ENCODE measurements around the gene GIGYF2. TPM values are rescaled to one million over a fixed set of nuclear protein-coding genes. Genes with fewer than 3 reads are reported as not detected.

GIGYF2 gene
- polyA plus RNA-seq, 1 of the 3 experiments (the other 2 are of a cell fraction), result 12.8 TPM

DNA sequence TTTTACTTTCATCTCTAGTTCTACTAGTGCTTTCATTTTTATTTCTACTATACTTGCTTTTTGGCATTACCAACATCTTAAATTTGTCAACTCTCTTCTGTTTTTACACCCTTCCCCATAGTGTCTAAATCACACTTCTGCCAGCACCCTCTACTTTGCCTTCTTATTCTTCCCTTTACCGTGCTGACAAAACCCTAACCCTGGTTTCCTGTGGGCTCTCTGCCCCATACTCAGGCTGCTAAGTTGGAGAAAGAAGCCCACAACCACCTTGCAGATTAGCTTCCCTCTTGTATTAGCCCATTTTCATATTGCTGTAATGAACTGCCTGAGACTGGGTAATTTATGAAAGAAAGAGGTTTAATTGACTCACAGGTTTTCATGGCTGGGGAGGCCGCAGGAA lies 24.8 kb downstream of the GIGYF2 start:
- TF ChIP-seq SIN3A (IDR thresholded peaks at IDR 0.05; ENCODE audit: borderline replicate concordance, low read depth, low read length) (no peak), GABPA (IDR thresholded peaks at IDR 0.05; ENCODE audit: low read depth) (no peak), MXI1 (IDR thresholded peaks at IDR 0.05; ENCODE audit: low read depth, low read length) (no peak), POLR2AphosphoS5 (IDR thresholded peaks at IDR 0.05; ENCODE audit: low read depth, low read length) (no peak), EP300 (IDR thresholded peaks at IDR 0.05; ENCODE audit: borderline replicate concordance in 1 of 2, low read depth in 1 of 2, low read length in 1 of 2) (no peak), RFX5 (IDR thresholded peaks at IDR 0.05; ENCODE audit: low read length) (no peak), ELF1 (IDR thresholded peaks at IDR 0.05) (no peak), JUND (IDR thresholded peaks at IDR 0.05) (no peak), SMC3 (IDR thresholded peaks at IDR 0.05; ENCODE audit: low read depth, low read length) (no peak), MEF2A (IDR thresholded peaks at IDR 0.05; ENCODE audit: borderline replicate concordance, low read depth) (no peak), RXRA (IDR thresholded peaks at IDR 0.05; ENCODE audit: borderline replicate concordance, low read depth) (no peak)
- TF ChIP-seq, protein P1, sequence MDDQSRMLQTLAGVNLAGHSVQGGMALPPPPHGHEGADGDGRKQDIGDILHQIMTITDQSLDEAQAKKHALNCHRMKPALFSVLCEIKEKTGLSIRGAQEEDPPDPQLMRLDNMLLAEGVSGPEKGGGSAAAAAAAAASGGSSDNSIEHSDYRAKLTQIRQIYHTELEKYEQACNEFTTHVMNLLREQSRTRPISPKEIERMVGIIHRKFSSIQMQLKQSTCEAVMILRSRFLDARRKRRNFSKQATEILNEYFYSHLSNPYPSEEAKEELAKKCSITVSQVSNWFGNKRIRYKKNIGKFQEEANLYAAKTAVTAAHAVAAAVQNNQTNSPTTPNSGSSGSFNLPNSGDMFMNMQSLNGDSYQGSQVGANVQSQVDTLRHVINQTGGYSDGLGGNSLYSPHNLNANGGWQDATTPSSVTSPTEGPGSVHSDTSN (IDR thresholded peaks at IDR 0.05), result no peak
- TF ChIP-seq, protein P2, sequence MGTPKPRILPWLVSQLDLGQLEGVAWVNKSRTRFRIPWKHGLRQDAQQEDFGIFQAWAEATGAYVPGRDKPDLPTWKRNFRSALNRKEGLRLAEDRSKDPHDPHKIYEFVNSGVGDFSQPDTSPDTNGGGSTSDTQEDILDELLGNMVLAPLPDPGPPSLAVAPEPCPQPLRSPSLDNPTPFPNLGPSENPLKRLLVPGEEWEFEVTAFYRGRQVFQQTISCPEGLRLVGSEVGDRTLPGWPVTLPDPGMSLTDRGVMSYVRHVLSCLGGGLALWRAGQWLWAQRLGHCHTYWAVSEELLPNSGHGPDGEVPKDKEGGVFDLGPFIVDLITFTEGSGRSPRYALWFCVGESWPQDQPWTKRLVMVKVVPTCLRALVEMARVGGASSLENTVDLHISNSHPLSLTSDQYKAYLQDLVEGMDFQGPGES (IDR thresholded peaks at IDR 0.05; ENCODE audit: low read depth, low read length), result no peak
- TF ChIP-seq, protein P3, sequence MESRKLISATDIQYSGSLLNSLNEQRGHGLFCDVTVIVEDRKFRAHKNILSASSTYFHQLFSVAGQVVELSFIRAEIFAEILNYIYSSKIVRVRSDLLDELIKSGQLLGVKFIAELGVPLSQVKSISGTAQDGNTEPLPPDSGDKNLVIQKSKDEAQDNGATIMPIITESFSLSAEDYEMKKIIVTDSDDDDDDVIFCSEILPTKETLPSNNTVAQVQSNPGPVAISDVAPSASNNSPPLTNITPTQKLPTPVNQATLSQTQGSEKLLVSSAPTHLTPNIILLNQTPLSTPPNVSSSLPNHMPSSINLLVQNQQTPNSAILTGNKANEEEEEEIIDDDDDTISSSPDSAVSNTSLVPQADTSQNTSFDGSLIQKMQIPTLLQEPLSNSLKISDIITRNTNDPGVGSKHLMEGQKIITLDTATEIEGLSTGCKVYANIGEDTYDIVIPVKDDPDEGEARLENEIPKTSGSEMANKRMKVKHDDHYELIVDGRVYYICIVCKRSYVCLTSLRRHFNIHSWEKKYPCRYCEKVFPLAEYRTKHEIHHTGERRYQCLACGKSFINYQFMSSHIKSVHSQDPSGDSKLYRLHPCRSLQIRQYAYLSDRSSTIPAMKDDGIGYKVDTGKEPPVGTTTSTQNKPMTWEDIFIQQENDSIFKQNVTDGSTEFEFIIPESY (IDR thresholded peaks at IDR 0.05; ENCODE audit: borderline replicate concordance, low read depth), result no peak
- TF ChIP-seq, protein P4, sequence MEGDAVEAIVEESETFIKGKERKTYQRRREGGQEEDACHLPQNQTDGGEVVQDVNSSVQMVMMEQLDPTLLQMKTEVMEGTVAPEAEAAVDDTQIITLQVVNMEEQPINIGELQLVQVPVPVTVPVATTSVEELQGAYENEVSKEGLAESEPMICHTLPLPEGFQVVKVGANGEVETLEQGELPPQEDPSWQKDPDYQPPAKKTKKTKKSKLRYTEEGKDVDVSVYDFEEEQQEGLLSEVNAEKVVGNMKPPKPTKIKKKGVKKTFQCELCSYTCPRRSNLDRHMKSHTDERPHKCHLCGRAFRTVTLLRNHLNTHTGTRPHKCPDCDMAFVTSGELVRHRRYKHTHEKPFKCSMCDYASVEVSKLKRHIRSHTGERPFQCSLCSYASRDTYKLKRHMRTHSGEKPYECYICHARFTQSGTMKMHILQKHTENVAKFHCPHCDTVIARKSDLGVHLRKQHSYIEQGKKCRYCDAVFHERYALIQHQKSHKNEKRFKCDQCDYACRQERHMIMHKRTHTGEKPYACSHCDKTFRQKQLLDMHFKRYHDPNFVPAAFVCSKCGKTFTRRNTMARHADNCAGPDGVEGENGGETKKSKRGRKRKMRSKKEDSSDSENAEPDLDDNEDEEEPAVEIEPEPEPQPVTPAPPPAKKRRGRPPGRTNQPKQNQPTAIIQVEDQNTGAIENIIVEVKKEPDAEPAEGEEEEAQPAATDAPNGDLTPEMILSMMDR (IDR thresholded peaks at IDR 0.05), result no peak
- H3K27me3 ChIP-seq (ENCODE audit: insufficient read depth), result no peaks in the 10 kb centered on the region
- H3K27ac ChIP-seq (ENCODE audit: low read depth in 2 of 2, low read length in 1 of 2), result no peak overlapping the region
- H3K4me3 ChIP-seq (ENCODE audit: low read depth in 2 of 2, low read length in 1 of 2), result no peak overlapping the region
- H3K9me2 ChIP-seq, result no peaks in the 10 kb centered on the region
- H3K79me2 ChIP-seq (ENCODE audit: insufficient read depth), result peaks cover 97% of the 10 kb centered on the region
- DNase-seq, result no peak
- WGBS (ENCODE audit: low lambda C conversion rate), result 93% methylated on average over 2 of the region's 2 CpGs
- H3K36me3 ChIP-seq (replicated peaks in 1 of 2; ENCODE audit: control insufficient read depth in 1 of 2, insufficient read depth in 2 of 2, low read length in 1 of 2), result peaks cover 10 to 26% of the 10 kb centered on the region in 2 experiments
- no peaks in the 10 kb centered on the region; a peak in 1 of 4 replicates for H3K4me1 ChIP-seq (ENCODE audit: control insufficient read depth in 1 of 2, insufficient read depth in 2 of 2, low read depth in 1 of 2, low read length in 1 of 2)
- H3K4me2 ChIP-seq, result no peak overlapping the region
- no peak overlapping the region for H3K9ac ChIP-seq
- ChIA-PET POLR2A (no interaction called here), CTCF (interaction anchor here (1.2 kb wide), 1 partner anchor 10 kb away, joined by 3 read pairs; no protein-coding TSS in a partner anchor)
- no peak overlapping the region for H2AFZ ChIP-seq (ENCODE audit: low read depth)
- H3F3A ChIP-seq (replicated peaks; ENCODE audit: insufficient read depth), result no peaks in the 10 kb centered on the region
- H3K9me3 ChIP-seq, result no peaks in the 10 kb centered on the region
- H4K20me1 ChIP-seq (ENCODE audit: insufficient read depth), result peaks cover 39% of the 10 kb centered on the region
